ENCODE measurements around the gene A4GALT. TPM values are rescaled to one million over a fixed set of nuclear protein-coding genes. Genes with fewer than 3 reads are reported as not detected.

The A4GALT gene
- total RNA-seq, 1 donor from 2014 or later = 16.5 TPM

DNA sequence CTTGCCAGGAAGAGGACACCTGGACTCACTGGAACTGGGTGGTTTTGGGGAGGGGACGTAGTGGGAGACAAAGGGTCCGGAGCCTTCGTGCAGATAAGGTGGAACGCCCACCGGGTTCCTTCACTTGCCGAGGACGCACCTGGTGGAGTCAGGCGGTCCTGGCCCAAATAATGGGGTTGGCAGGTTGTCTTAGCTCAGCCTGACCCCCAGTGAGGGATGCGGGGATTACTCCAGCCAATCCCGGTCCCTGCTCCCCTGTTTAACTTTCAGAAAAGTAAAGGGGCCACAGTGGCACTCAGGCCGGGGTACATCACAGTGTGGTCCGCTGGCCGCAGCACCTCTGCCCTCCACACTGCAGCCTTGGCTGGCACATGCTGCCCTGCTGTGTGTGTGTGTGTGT is 18.0 kb downstream of the A4GALT start:
- DNase-seq (ENCODE audit: low read depth, low spot score) = no peak

DNA sequence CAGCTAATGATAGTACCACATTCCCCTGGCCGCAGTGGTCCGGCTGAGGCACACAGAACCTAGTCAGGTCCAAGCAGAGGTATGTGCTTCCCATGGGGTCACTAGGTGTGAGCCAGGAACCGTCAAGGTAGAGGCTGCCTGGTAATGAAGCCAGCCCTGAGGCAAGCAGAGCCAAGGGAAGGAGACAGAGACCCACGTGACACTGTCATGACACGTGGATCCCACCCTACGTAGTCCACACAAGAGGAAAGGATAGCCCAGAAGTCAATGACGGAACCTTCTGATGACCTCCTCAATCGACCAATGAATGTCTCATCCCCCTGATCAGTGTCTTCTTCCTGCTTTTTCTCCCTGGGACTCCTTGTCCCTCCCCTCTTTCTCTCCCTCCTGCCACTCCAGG is 19.0 kb downstream of the A4GALT start:
- no peak for DNase-seq (ENCODE audit: low read depth, low spot score)

DNA sequence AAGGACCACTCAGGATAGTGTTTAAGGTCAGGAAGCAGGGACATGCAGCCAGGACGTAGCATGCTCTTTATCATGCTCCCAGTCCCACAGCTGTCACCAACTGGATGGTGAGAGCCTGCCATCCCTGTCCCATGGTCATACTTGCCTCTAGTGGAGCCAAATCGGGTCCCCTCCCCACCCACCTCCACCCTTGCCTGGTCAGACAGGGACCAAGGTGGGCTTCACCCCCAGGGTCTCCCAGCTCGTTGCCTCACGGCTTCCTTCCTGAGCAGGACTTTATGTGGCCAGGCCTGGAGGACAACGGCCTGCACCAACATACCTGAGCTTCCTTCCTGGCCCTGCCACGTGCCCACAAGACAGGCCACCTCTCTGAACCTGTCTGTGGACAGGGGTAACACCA is 19.8 kb downstream of the A4GALT start:
- DNase-seq (ENCODE audit: low read depth, low spot score) = no peak

DNA sequence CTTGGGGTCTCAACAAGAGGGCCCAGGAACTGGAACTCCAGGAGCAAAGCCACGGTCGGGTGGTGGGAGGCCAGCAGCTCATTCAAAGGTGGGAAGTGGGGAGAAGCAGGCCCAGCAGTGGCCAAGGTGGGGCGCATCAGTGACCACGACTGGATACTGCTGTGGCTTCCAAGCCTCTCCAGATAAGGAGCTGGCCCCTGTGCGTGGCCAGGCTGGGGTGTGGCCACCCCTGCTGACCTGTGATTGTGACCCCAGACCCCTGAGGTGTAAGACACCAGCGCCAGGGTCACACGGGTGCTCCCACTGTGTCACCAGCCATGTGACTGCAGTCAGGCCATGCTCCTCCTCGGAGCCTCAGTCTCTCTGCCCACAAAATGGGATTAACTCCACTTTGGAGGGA is 20.3 kb downstream of the A4GALT start:
- DNase-seq (ENCODE audit: low read depth, low spot score) = no peak

DNA sequence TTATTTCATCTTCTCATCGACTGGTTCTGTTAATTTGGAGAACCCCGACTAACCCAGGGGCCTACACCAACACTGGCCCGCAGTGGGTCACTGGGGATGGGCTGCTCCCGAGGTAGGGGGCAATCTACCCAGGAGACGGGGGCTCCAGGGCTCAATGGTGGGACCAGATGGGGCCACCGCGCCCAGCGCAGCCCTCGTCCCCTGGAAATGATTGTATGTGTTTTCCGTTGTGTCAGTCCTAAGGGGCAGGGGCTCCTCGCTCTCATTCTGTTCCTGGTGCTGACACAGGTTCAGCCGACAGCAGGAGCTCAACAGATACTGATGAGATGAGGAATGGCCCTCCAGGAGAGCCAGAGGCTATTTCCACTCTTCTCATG is 20.7 kb downstream of the A4GALT start:
- no peak for DNase-seq (ENCODE audit: low read depth, low spot score)

- no peak for DNase-seq (ENCODE audit: low read depth, low spot score)
Observed at GRCh38 chr22:42699281-42699975, 21.2 kb downstream of the A4GALT start.

DNA sequence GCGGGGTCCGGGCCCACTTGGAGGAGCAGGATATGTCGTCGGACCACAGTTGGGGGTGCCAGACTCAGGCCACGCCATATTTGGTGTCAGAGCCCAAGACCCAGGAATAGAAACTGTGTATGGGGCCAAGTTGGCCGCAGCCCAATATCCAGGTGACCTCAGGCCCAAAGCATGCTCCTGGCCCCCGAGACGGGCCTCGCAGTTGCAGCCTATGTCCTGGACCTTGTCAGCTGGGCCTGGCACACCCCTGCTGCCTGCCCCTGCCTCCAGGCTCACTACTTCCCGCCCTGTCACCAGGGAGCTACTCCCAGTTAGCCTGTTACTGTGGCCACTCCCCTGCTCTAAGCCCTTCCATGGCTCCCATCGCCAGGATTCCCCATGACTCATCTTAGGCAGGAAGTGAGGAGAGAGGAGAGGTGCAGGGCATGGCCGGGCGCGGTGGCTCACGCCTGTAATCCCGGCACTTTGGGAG is 23.1 kb downstream of the A4GALT start:
- DNase-seq (ENCODE audit: low read depth, low spot score) = peak; percentile 30

DNA sequence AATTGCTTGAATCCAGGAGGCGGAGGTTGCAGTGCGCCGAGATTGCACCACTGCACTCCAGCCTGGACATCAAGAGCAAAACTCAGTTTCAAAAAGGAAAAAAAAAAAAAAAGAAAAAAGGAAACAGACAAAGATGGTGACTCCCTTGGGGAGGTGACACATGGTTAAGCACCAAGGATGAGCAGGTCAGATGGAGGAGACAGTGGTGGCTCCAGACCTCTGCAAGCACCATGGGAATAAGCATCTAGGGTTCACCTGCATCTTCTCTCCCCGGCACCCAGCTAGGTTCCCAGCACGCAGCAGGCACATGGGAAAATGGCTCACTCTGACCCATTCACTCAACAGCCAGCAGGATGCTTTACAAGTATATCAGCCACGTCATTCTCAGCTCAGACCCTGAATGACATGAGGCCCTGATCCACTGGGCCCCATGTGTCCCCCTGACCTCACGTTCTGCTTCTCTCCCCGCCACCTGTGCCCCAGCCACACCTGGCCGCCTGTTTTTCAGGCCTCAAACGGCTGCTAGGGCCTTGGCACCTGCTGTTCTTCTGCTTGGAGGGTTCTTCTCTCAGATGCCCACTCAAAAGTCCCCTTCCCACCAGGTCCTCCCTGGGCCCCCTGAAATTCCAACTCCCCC is 24.2 kb downstream of the A4GALT start:
- no peak for DNase-seq (ENCODE audit: low read depth, low spot score)

DNA sequence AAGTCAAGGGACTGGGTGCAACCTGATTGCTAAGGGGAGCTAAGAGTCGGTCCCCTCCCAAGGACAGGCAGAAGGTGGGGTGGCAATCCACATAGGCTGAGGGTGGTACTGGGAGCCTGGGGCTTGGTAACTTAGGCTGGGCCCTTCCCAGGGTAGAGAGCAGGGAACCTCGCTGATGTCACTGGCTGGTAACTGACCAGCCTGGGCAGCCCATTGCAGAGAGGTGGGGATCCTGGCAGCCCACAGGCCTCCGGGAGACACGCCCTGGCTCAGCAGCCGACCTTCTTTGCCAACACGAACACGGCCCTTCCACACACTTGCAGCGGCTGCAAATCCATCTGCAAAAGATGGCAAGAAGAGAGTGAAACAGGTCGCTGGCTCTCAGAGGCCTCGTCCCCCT is 25.4 kb downstream of the A4GALT start:
- DNase-seq (ENCODE audit: low read depth, low spot score) = no peak

DNA sequence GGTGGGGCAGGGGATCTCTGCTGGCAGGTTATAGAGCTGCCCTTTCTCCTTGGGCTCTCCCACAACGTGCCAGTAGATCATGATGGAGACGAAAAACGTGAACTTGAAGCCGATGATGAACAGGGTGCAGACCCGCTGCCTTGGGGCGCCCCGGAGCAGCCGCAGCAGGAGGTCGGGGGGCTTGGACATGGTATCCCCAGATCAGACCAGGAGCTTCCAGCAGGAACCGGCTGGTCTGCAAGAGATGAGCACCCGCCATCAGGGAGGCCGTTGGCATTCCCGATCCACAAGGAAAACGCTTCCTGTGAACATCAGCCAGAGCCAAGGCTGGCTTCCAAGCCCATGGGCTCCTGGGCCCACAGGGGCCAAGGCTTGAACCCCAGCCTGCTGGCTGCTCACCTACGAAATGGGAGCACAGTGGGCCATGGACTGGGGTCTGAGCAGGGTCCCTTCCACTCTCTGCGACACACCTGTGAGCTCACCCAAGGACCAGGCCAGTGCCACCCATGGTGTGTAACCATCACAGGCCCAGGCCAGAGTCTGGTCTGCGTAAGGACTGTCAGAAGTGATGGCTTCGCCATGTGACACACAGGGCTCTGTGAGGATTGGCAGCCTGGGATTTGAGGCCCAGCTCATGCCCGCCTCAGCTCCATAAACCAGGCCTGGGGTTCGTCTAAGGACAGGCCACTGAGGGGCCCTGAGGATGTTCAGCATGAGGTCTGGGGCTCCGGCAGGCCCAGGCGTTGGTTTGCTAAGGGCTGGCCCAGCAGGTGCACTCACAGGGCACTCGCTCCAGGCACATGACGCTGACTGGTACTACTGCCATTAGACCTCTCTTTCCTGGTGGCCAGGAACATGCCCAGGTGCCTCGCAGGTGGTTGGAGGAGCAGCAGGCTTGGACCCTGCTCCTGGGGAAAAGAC is 26.6 kb downstream of the A4GALT start:
- no peak for DNase-seq (ENCODE audit: low read depth, low spot score)

- no peak for DNase-seq (ENCODE audit: low read depth, low spot score)
Observed at GRCh38 chr22:42693055-42693762, 27.5 kb downstream of the A4GALT start.

DNA sequence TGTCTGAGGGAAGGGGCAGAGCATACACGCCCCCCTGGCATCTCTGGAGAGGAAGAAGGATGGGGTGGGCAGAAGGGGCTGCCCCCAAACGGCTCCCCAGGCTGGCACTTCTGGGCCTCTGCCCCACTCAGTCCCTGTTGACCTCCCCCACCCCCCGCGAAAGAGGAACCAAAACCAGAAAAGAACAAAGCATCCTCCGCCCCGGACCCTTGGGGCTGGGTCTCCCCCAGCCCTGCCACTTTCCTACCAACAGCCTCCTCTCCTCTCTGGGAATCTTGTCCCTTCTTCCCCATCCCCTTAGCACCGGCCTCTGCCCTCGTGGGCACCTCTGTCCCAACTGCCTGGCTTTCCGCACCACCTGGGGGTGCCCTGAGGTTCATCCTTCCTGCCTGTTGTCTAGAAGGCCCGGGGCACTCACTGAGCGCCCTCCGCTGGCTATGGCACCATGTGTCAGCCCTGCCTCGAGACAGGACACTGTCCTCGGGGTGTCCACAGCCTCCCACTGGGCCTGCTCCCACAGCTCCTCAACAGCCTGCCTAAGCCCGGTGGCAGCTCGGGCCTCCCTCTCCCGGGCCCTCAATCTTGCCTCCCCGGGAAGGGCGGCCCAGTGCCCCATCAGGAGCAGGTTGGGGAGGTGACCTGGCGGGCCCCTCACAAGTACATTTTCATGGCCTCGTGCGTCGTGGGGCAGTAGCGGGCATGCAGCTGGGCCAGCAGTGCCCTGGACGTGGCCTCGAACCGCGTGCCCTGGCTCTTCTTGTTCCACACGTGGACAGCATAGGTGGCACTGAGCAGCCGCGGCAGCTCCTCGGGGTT is 28.2 kb downstream of the A4GALT start:
- no peak for DNase-seq (ENCODE audit: low read depth, low spot score)

GRCh38 chr22:42691440-42691839 is 29.2 kb downstream of the A4GALT start:
- no peak for DNase-seq (ENCODE audit: low read depth, low spot score)

GRCh38 chr22:42688241-42689211 is 32.1 kb downstream of the A4GALT start:
- DNase-seq (ENCODE audit: low read depth, low spot score) = no peak

GRCh38 chr22:42686756-42687491 is 33.7 kb downstream of the A4GALT start:
- DNase-seq (ENCODE audit: low read depth, low spot score) = no peak

DNA sequence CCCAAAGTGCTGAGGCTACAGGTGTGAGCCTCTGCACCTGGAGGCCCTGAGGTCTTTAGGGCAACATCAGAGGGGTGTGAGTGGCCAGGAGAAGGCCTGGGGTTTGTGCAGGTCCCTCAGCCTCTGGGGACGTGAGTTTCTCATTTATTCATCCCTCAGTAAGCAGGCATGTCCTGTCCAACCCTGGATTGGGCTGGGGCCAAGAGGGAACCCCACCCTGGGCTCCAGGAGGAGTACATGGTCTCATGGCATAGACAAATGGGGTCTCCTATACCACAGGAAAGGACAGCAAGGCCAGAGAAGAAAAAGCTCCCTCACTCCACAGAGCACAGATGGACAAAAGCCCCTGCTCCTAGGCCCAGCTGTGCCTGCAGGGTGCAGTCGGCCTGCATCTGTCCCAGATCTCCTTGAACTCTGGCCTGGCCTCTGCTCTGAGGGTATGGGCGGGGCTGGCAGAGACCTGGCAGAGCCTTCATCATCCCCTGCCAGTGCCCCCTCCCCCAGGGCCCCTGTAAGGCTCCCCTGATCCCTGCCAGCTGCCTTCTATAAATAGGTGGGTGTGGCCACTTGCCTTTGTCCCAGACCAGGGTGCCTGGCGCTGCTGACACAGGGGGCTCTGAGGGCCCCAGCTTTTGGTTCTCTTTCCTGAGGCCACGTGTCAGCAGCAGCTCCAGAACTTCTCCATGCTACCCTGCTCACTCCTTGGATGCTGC is 34.6 kb downstream of the A4GALT start:
- no peak for DNase-seq (ENCODE audit: low read depth, low spot score)

DNA sequence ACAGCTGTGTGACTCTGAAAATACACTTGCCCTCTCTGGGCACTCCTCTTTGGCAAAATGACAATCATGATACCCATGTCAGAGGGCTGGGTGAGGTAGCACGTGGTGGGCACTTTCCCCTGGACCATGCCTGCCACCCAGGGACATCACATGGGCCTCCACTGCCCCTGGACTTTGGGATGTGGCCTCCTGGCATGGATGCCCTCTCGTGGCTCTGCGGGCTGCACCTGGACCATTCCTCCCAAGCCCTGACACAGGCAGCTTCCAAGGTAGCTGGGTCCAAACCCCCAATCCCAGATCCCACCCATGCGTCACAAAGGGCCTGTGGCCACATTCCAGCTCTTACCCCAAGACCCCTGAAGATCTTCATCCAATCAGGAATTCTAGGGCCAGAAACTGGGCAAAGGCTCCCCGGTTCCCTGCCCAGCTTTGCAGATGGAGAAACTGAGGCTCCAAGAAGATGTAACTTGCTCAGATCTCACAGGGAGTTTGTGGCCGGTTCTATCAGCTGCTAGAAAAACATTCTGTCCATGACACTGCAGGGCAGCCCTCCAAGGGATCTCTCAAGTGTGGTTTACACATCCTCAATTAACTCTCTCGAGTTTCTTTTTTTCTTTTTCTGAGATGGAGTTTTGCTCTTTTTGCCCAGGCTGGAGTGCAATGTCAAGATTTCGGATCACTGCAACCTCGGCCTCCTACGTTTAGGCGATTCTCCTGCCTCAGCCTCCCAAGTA is 36.0 kb downstream of the A4GALT start:
- no peak for DNase-seq (ENCODE audit: low read depth, low spot score)
